Lung (tissue), 12 donors: ENCODE data around the gene PSMB3. TPM values are rescaled to one million over a fixed set of nuclear protein-coding genes. Genes with fewer than 3 reads are reported as not detected.
"Not testable (repeated sequence)": the region's sequence is repeated elsewhere in the genome, so short reads cannot be mapped to it uniquely, and the experiment has no call there.

Source experiments
- ATAC-seq: fragments of 200-7000 bp; cut with Tn5 transposase; one replicate; pipeline ENCODE4 v1.9.1; 2020; ENCODE audit warnings: moderate number of reproducible peaks; ENCODE audit not compliant: insufficient read depth, low FRiP score
- DNase-seq, 3 donors: peaks; one replicate each; pipeline ENCODE4 v3.0.0-alpha.2; 2013 to 2017
- H3K27ac ChIP-seq, 2 donors: one replicate each; pipeline ENCODE4 v1.5.1; 2013; ENCODE audit warnings: mild to moderate bottlenecking in 2 of 2, moderate library complexity in 2 of 2, control low read depth in 1 of 2, inconsistent platforms in 1 of 2, low read depth in 1 of 2, low read length in 1 of 2
- H3K27me3 ChIP-seq, 3 donors: one replicate each; pipeline ENCODE4 v1.5.1; 2013; ENCODE audit warnings: low read length in 2 of 3; ENCODE audit not compliant: control insufficient read depth in 3 of 3, insufficient read depth in 3 of 3
- H3K36me3 ChIP-seq, 4 donors: one replicate each; pipeline ENCODE4 v1.5.1; 2013; ENCODE audit warnings: low read length in 4 of 4, mild to moderate bottlenecking in 1 of 4, moderate library complexity in 1 of 4; ENCODE audit not compliant: control insufficient read depth in 4 of 4, insufficient read depth in 4 of 4
- H3K4me1 ChIP-seq, 5 donors: one replicate each; pipeline ENCODE4 v1.5.1; 2013; ENCODE audit warnings: low read length in 5 of 5, mild to moderate bottlenecking in 2 of 5, moderate library complexity in 1 of 5; ENCODE audit not compliant: control insufficient read depth in 5 of 5, insufficient read depth in 5 of 5
- H3K4me3 ChIP-seq: one replicate; pipeline ENCODE4 v1.5.1; 2013; ENCODE audit warnings: mild to moderate bottlenecking, control low read depth, moderate library complexity
- H3K9ac ChIP-seq, 2 donors: one replicate each; pipeline ENCODE4 v1.5.1; 2013; ENCODE audit warnings: low read length in 2 of 2, control low read depth in 1 of 2; ENCODE audit not compliant: insufficient read depth in 1 of 2
- H3K9me3 ChIP-seq, 4 donors: one replicate each; pipeline ENCODE4 v1.5.1; 2013; ENCODE audit warnings: low read length in 3 of 4, mild to moderate bottlenecking in 1 of 4, moderate library complexity in 1 of 4; ENCODE audit not compliant: control insufficient read depth in 4 of 4, insufficient read depth in 3 of 4
- whole genome bisulfite sequencing, 2 donors: extraction: QIAGEN DNeasy Blood & Tissue Kit; methylation state at CpG; one replicate each; pipeline ENCODE4 v1.1.7; 2013; 5-methylcytosine and 5-hydroxymethylcytosine counted together
- polyA plus RNA-seq, 2 donors: library from polyadenylated mRNA; stranded (reverse); fragments of 200-250 nt; gene quantifications; one replicate each; pipeline ENCODE4 v1.2.1, GENCODE V29; 2013
- total RNA-seq, 2 donors: library from RNA; depleted of rRNA in 1 of 2; stranded (reverse); fragments of >200 nt in 1 of 2; gene quantifications; one replicate each; pipeline ENCODE4 v1.2.1, GENCODE V29; 2014 to 2021
- TF ChIP-seq, protein P1 (sequence below): IDR thresholded peaks from 2 replicates; pipeline ENCODE4 v1.5.1; 2012; ENCODE audit warnings: mild to moderate bottlenecking; ENCODE audit errors: control extremely low read depth, extremely low read depth
- donor health status: control.
- donor health status: control.
- donor health status: Bipolar disorder and iron deficiency.
- donor health status: healthy.
- donor health status: DM: yes; HTN: yes; CAD: no.

The PSMB3 gene
- total and polyA plus RNA-seq, 4 donors, result 81.3 to 374 (median 234) TPM

DNA sequence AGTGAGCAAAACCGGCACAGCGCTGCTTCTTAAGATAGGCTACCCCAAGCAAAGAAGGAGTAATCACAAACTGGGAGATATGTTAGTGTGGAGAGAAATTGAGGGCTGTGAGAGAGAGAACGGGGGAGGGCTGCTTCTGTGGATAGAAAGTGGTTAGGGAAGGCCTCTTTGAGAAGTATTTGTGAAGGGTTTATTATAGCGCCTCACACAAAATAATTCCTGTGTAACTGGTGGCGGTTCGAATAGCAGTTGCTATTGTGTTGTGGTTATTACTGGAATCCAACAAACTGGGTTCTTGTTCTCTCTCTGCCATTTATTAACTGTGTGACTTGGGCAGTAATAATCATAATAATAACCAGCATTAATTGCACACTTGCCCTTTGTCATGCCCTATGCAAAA lies 31.6 kb upstream of the PSMB3 start:
- no peaks in the 10 kb centered on the region for H3K27me3 ChIP-seq
- H3K27ac ChIP-seq, result no peak overlapping the region
- peaks cover 0 to 9% (median 2%) of the 10 kb centered on the region in 5 donors for H3K4me1 ChIP-seq
- peaks cover 14 to 73% (median 23%) of the 10 kb centered on the region in 4 donors for H3K36me3 ChIP-seq
- no peaks in the 10 kb centered on the region for H3K9me3 ChIP-seq
- TF ChIP-seq, protein P1, sequence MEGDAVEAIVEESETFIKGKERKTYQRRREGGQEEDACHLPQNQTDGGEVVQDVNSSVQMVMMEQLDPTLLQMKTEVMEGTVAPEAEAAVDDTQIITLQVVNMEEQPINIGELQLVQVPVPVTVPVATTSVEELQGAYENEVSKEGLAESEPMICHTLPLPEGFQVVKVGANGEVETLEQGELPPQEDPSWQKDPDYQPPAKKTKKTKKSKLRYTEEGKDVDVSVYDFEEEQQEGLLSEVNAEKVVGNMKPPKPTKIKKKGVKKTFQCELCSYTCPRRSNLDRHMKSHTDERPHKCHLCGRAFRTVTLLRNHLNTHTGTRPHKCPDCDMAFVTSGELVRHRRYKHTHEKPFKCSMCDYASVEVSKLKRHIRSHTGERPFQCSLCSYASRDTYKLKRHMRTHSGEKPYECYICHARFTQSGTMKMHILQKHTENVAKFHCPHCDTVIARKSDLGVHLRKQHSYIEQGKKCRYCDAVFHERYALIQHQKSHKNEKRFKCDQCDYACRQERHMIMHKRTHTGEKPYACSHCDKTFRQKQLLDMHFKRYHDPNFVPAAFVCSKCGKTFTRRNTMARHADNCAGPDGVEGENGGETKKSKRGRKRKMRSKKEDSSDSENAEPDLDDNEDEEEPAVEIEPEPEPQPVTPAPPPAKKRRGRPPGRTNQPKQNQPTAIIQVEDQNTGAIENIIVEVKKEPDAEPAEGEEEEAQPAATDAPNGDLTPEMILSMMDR, result no peak
- 87 to 93% methylated on average over 6 of the region's 6 CpGs for WGBS, 2 donors
- no peak overlapping the region for H3K4me3 ChIP-seq
- ATAC-seq (no peak), DNase-seq (no peak)
- no peak overlapping the region for H3K9ac ChIP-seq

- Histone ChIP-seq H3K9me3 (no peaks in the 10 kb centered on the region), H3K27ac (no peak overlapping the region), H3K36me3 (peaks cover 12 to 65% (median 17%) of the 10 kb centered on the region in 4 donors), H3K4me1 (peaks cover 0 to 9% (median 2%) of the 10 kb centered on the region in 5 donors), H3K4me3 (no peak overlapping the region), H3K9ac (no peak overlapping the region), H3K27me3 (no peaks in the 10 kb centered on the region)
- DNase-seq, result no peak
- 93 to 100% methylated on average over 5 to 16 of the region's 16 CpGs for WGBS, 2 donors
- TF ChIP-seq, protein P1, result no peak
- no peak for ATAC-seq
These were observed 30.7 kb upstream of the PSMB3 start for GRCh38 chr17:38721802-38722201.

DNA sequence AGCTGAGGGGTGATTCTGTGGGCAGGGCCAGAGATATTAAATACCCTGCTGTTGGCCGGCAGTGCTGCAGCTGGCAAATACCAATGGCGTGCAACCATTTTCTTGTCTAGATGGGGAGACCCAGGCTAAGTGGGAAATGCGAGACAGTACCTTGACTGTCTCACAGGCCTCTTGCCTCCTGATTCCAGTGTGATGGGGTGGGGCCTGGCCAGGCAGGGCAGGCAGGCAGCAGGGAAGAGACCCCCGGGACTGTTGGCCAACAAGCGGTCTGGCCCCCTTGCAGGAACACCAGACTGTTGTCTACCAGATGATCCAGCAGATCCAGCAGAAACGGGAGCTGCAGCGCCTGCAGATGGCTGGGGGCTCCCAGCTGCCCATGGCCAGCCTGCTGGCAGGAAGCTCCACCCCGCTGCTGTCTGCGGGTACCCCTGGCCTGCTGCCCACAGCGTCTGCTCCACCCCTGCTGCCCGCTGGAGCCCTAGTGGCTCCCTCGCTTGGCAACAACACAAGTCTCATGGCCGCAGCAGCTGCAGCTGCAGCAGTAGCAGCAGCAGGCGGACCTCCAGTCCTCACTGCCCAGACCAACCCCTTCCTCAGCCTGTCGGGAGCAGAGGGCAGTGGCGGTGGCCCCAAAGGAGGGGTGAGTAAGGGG lies 28.1 kb upstream of the PSMB3 start:
- Histone ChIP-seq H3K27ac (no peak overlapping the region), H3K4me1 (peaks cover 0 to 18% (median 6%) of the 10 kb centered on the region in 5 donors), H3K27me3 (no peaks in the 10 kb centered on the region), H3K36me3 (peaks cover 3 to 47% (median 12%) of the 10 kb centered on the region in 4 donors), H3K4me3 (no peak overlapping the region), H3K9me3 (no peaks in the 10 kb centered on the region), H3K9ac (no peak overlapping the region)
- 48 to 51% methylated on average over 16 of the region's 16 CpGs for WGBS, 2 donors
- ATAC-seq (no peak), DNase-seq (no peak)
- TF ChIP-seq, protein P1, result no peak

GRCh38 chr17:38725066-38725465 lies 27.5 kb upstream of the PSMB3 start:
- H3K9me3 ChIP-seq, result no peaks in the 10 kb centered on the region
- DNase-seq, result no peak
- peaks cover 3 to 41% (median 12%) of the 10 kb centered on the region in 4 donors for H3K36me3 ChIP-seq
- H3K27me3 ChIP-seq, result no peaks in the 10 kb centered on the region
- peaks cover 0 to 18% (median 9%) of the 10 kb centered on the region in 5 donors for H3K4me1 ChIP-seq
- 84 to 89% methylated on average over 10 of the region's 10 CpGs for WGBS, 2 donors
- H3K27ac ChIP-seq, result no peak overlapping the region
- no peak for ATAC-seq
- TF ChIP-seq, protein P1, result no peak
- no peak overlapping the region for H3K9ac ChIP-seq
- H3K4me3 ChIP-seq, result no peak overlapping the region

GRCh38 chr17:38726145-38726544 lies 26.4 kb upstream of the PSMB3 start:
- peaks cover 3 to 31% (median 7%) of the 10 kb centered on the region in 4 donors for H3K36me3 ChIP-seq
- peaks cover 0 to 19% (median 12%) of the 10 kb centered on the region in 5 donors for H3K4me1 ChIP-seq
- not testable (repeated sequence) for H3K27me3 ChIP-seq, DNase-seq, ATAC-seq, H3K4me3 ChIP-seq, H3K9me3 ChIP-seq, H3K9ac ChIP-seq, H3K27ac ChIP-seq
- WGBS, 2 donors, result 70 to 92% methylated on average over 6 to 8 of the region's 8 CpGs
